Lung (tissue), 12 donors: ENCODE data around the gene SOX30. TPM values are rescaled to one million over a fixed set of nuclear protein-coding genes. Genes with fewer than 3 reads are reported as not detected.
A peak's percentile ranks its signal among the peaks of the same experiment; 100 is the strongest.

Experiments used
- ATAC-seq: fragments of 200-7000 bp; cut with Tn5 transposase; one replicate; pipeline ENCODE4 v1.9.1; 2020; ENCODE audit warnings: moderate number of reproducible peaks; ENCODE audit not compliant: insufficient read depth, low FRiP score
- DNase-seq, 3 donors: peaks; one replicate each; pipeline ENCODE4 v3.0.0-alpha.2; 2013 to 2017
- H3K27ac ChIP-seq, 2 donors: one replicate each; pipeline ENCODE4 v1.5.1; 2013; ENCODE audit warnings: mild to moderate bottlenecking in 2 of 2, moderate library complexity in 2 of 2, control low read depth in 1 of 2, inconsistent platforms in 1 of 2, low read depth in 1 of 2, low read length in 1 of 2
- H3K27me3 ChIP-seq, 3 donors: one replicate each; pipeline ENCODE4 v1.5.1; 2013; ENCODE audit warnings: low read length in 2 of 3; ENCODE audit not compliant: control insufficient read depth in 3 of 3, insufficient read depth in 3 of 3
- H3K36me3 ChIP-seq, 4 donors: one replicate each; pipeline ENCODE4 v1.5.1; 2013; ENCODE audit warnings: low read length in 4 of 4, mild to moderate bottlenecking in 1 of 4, moderate library complexity in 1 of 4; ENCODE audit not compliant: control insufficient read depth in 4 of 4, insufficient read depth in 4 of 4
- H3K4me1 ChIP-seq, 5 donors: one replicate each; pipeline ENCODE4 v1.5.1; 2013; ENCODE audit warnings: low read length in 5 of 5, mild to moderate bottlenecking in 2 of 5, moderate library complexity in 1 of 5; ENCODE audit not compliant: control insufficient read depth in 5 of 5, insufficient read depth in 5 of 5
- H3K4me3 ChIP-seq: one replicate; pipeline ENCODE4 v1.5.1; 2013; ENCODE audit warnings: mild to moderate bottlenecking, control low read depth, moderate library complexity
- H3K9ac ChIP-seq, 2 donors: one replicate each; pipeline ENCODE4 v1.5.1; 2013; ENCODE audit warnings: low read length in 2 of 2, control low read depth in 1 of 2; ENCODE audit not compliant: insufficient read depth in 1 of 2
- H3K9me3 ChIP-seq, 4 donors: one replicate each; pipeline ENCODE4 v1.5.1; 2013; ENCODE audit warnings: low read length in 3 of 4, mild to moderate bottlenecking in 1 of 4, moderate library complexity in 1 of 4; ENCODE audit not compliant: control insufficient read depth in 4 of 4, insufficient read depth in 3 of 4
- CTCF ChIP-seq: IDR thresholded peaks from 2 replicates; pipeline ENCODE4 v1.5.1; 2012; ENCODE audit warnings: mild to moderate bottlenecking; ENCODE audit errors: control extremely low read depth, extremely low read depth
- WGBS, 2 donors: extraction: QIAGEN DNeasy Blood & Tissue Kit; methylation state at CpG; one replicate each; pipeline ENCODE4 v1.1.7; 2013; 5-methylcytosine and 5-hydroxymethylcytosine counted together
- polyA plus RNA-seq, 2 donors: library from polyadenylated mRNA; stranded (reverse); fragments of 200-250 nt; gene quantifications; one replicate each; pipeline ENCODE4 v1.2.1, GENCODE V29; 2013
- total RNA-seq, 2 donors: library from RNA; depleted of rRNA in 1 of 2; stranded (reverse); fragments of >200 nt in 1 of 2; gene quantifications; one replicate each; pipeline ENCODE4 v1.2.1, GENCODE V29; 2014 to 2021
- donor health status: control.
- donor health status: control.
- donor health status: Bipolar disorder and iron deficiency.
- donor health status: healthy.
- donor health status: DM: yes; HTN: yes; CAD: no.

The SOX30 gene
- total and polyA plus RNA-seq, 4 donors: 0.06 to 0.43 (median 0.07) TPM; not detected in 1

GRCh38 chr5:157597277-157597676 lies 55.0 kb downstream of the SOX30 start:
- DNase-seq (peak in 2 of 3 donors; percentile 34 to 40), ATAC-seq (no peak)
- Histone ChIP-seq H3K4me3 (no peak overlapping the region), H3K27ac (no peak overlapping the region), H3K9me3 (no peaks in the 10 kb centered on the region), H3K4me1 (peaks cover 0 to 3% (median 0%) of the 10 kb centered on the region in 5 donors), H3K9ac (no peak overlapping the region), H3K36me3 (no peaks in the 10 kb centered on the region), H3K27me3 (peaks cover 0 to 3% (median 0%) of the 10 kb centered on the region in 3 donors)
- no peak for TF ChIP-seq CTCF
- WGBS, 2 donors: 78 to 88% methylated on average over 1 of the region's 1 CpG

GRCh38 chr5:157596487-157596886 lies 55.8 kb downstream of the SOX30 start:
- peaks cover 0 to 3% (median 0%) of the 10 kb centered on the region in 5 donors for H3K4me1 ChIP-seq
- 59 to 71% methylated on average over 5 of the region's 5 CpGs for WGBS, 2 donors
- ATAC-seq (no peak), DNase-seq (no peak)
- peaks cover 0 to 3% (median 0%) of the 10 kb centered on the region in 3 donors for H3K27me3 ChIP-seq
- TF ChIP-seq CTCF: no peak
- no peaks in the 10 kb centered on the region for H3K9me3 ChIP-seq
- no peak overlapping the region for H3K27ac ChIP-seq
- no peak overlapping the region for H3K9ac ChIP-seq
- no peaks in the 10 kb centered on the region for H3K36me3 ChIP-seq
- H3K4me3 ChIP-seq: no peak overlapping the region

GRCh38 chr5:157594675-157595459 lies 57.4 kb downstream of the SOX30 start:
- Histone ChIP-seq H3K4me3 (no peak overlapping the region), H3K4me1 (peaks cover 0 to 3% (median 0%) of the 10 kb centered on the region in 5 donors), H3K27ac (no peak overlapping the region), H3K27me3 (peaks cover 0 to 3% (median 0%) of the 10 kb centered on the region in 3 donors), H3K36me3 (no peaks in the 10 kb centered on the region), H3K9ac (no peak overlapping the region), H3K9me3 (no peaks in the 10 kb centered on the region)
- 50 to 60% methylated on average over 2 of the region's 2 CpGs for WGBS, 2 donors
- no peak for ATAC-seq
- no peak for DNase-seq
- no peak for TF ChIP-seq CTCF
